ENCODE measurements around the gene LIMCH1. TPM values are rescaled to one million over a fixed set of nuclear protein-coding genes. Genes with fewer than 3 reads are reported as not detected.
A peak's percentile ranks its signal among the peaks of the same experiment; 100 is the strongest.

LIMCH1 gene
- total and polyA plus RNA-seq, 12 donors, result 28.2 to 206 (median 62.3) TPM

DNA sequence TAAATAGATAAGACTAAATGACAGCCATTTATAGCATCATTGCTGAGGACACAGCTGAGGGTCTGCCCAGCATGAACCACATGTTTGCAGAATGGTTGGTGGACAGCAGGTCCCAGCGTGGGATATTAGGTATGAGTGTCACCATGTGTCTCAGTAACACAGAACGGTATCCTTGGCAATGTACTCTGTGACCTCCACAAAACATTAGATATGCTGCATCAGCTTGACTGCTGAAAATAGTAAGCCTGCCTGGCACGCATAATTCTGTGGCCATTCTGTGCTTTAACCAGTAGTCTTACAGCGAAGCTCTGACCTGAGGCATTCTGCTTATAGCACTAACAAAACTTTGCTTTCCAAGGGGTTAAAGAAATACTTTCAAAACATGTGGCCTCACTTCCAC is 32.0 kb downstream of the LIMCH1 start:
- no peaks in the 10 kb centered on the region for H3K36me3 ChIP-seq (replicated peaks in 1 of 2)
- peak overlapping the region in 4 of 5 donors; percentile 2 to 54 (median 20) for H3K27ac ChIP-seq
- peak; percentile 33 to 72 (median 54) for DNase-seq
- H3K9me3 ChIP-seq (replicated peaks in 1 of 3), result no peaks in the 10 kb centered on the region
- H3K4me1 ChIP-seq (replicated peaks in 1 of 2), result peaks cover 35 to 48% of the 10 kb centered on the region in 2 donors
- H3K27me3 ChIP-seq, result no peaks in the 10 kb centered on the region
- H3K4me3 ChIP-seq, result no peak overlapping the region
- intact Hi-C loops (cut with DNase I), result no loop called here
- WGBS, 4 donors, result 16 to 35% (median 31%) methylated on average over 4 of the region's 4 CpGs
- TF ChIP-seq POLR2A (IDR thresholded peaks at IDR 0.05), result no peak
- TF ChIP-seq, protein P1, sequence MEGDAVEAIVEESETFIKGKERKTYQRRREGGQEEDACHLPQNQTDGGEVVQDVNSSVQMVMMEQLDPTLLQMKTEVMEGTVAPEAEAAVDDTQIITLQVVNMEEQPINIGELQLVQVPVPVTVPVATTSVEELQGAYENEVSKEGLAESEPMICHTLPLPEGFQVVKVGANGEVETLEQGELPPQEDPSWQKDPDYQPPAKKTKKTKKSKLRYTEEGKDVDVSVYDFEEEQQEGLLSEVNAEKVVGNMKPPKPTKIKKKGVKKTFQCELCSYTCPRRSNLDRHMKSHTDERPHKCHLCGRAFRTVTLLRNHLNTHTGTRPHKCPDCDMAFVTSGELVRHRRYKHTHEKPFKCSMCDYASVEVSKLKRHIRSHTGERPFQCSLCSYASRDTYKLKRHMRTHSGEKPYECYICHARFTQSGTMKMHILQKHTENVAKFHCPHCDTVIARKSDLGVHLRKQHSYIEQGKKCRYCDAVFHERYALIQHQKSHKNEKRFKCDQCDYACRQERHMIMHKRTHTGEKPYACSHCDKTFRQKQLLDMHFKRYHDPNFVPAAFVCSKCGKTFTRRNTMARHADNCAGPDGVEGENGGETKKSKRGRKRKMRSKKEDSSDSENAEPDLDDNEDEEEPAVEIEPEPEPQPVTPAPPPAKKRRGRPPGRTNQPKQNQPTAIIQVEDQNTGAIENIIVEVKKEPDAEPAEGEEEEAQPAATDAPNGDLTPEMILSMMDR (IDR thresholded peaks at IDR 0.05), result peak in 4 of 6 experiments; percentile 17 to 32 (median 23)

- Histone ChIP-seq H3K36me3 (replicated peaks in 1 of 2) (no peaks in the 10 kb centered on the region), H3K4me1 (replicated peaks in 1 of 2) (peaks cover 35 to 48% of the 10 kb centered on the region in 2 donors), H3K27ac (peak overlapping the region in 2 of 5 donors; percentile 61 to 70), H3K4me3 (no peak overlapping the region), H3K27me3 (no peaks in the 10 kb centered on the region), H3K9me3 (replicated peaks in 1 of 3) (no peaks in the 10 kb centered on the region)
- DNase-seq, result no peak
- TF ChIP-seq, protein P1 (IDR thresholded peaks at IDR 0.05), result no peak
- no peak for TF ChIP-seq POLR2A (IDR thresholded peaks at IDR 0.05)
- 54 to 71% (median 65%) methylated on average over 1 of the region's 1 CpG for WGBS, 4 donors
- intact Hi-C loops (cut with DNase I), result no loop called here
Measured at GRCh38 chr4:41571422-41571821, 33.5 kb downstream of the LIMCH1 start.

- H3K4me3 ChIP-seq, result peak overlapping the region in 2 of 4 donors; percentile 0 to 43
- no peaks in the 10 kb centered on the region for H3K36me3 ChIP-seq (replicated peaks in 1 of 2)
- intact Hi-C loops (cut with DNase I), result no loop called here
- peak overlapping the region; percentile 49 to 86 (median 72) for H3K27ac ChIP-seq
- no peaks in the 10 kb centered on the region for H3K27me3 ChIP-seq
- TF ChIP-seq, protein P1 (IDR thresholded peaks at IDR 0.05), result no peak
- peak in 1 of 2 donors; percentile 31 for TF ChIP-seq POLR2A (IDR thresholded peaks at IDR 0.05)
- 4 to 17% (median 10%) methylated on average over 5 of the region's 5 CpGs for WGBS, 4 donors
- H3K4me1 ChIP-seq (replicated peaks in 1 of 2), result peaks cover 35 to 48% of the 10 kb centered on the region in 2 donors
- peak in 1 of 7 donors; percentile 18 for DNase-seq
- H3K9me3 ChIP-seq (replicated peaks in 1 of 3), result no peaks in the 10 kb centered on the region
Measured at GRCh38 chr4:41572516-41572915, 34.6 kb downstream of the LIMCH1 start.

- DNase-seq, result no peak
- H3K4me1 ChIP-seq (replicated peaks in 1 of 2), result peaks cover 35 to 48% of the 10 kb centered on the region in 2 donors
Measured at GRCh38 chr4:41572956-41573355, 35.0 kb downstream of the LIMCH1 start.

More at GRCh38 chr4:41572956-41573355, 35.0 kb downstream of the LIMCH1 start:
- Histone ChIP-seq H3K27me3 (no peaks in the 10 kb centered on the region), H3K9me3 (replicated peaks in 1 of 3) (no peaks in the 10 kb centered on the region), H3K36me3 (replicated peaks in 1 of 2) (no peaks in the 10 kb centered on the region), H3K27ac (peak overlapping the region; percentile 49 to 86 (median 72)), H3K4me3 (peak overlapping the region in 1 of 4 donors; percentile 43)
- 14 to 33% (median 25%) methylated on average over 2 of the region's 2 CpGs for WGBS, 4 donors
- intact Hi-C loops (cut with DNase I), result no loop called here
- TF ChIP-seq POLR2A (IDR thresholded peaks at IDR 0.05), result no peak
- TF ChIP-seq, protein P1 (IDR thresholded peaks at IDR 0.05), result no peak

Measured in adrenal gland (tissue), 12 donors.